HepG2 (cell line): ENCODE data around the gene KSR1. TPM values are rescaled to one million over a fixed set of nuclear protein-coding genes. Genes with fewer than 3 reads are reported as not detected.

Experiments used
- ATAC-seq: fragments of 200-7000 bp; cut with Tn5 transposase; 3 replicates; pipeline ENCODE4 v1.9.1; 2020; ENCODE audit warnings: mild to moderate bottlenecking, moderate library complexity
- BruUV-seq: library from RNA; stranded (reverse); fragments of 400-500 nt; replicated peaks from 2 replicates; lab custom pipeline; 2021; lab: Mats Ljungman, UMichigan
- CTCF ChIA-PET: fragments of 300-600 bp; formaldehyde crosslinking; extraction: SDS; loops from one replicate; lab custom pipeline; 2021; ENCODE audit warnings: low total read pairs, inconsistent platforms, low intra/inter-chr PET ratio; lab: Yijun Ruan, JAX
- POLR2A ChIA-PET: fragments of 350-600 bp; sonication (Branson Sonifier 250); formaldehyde crosslinking; loops from one replicate; lab custom pipeline; 2020; ENCODE audit warnings: antibody characterized with exemption, inconsistent platforms; lab: Yijun Ruan, JAX
- DNase-seq: peaks from one replicate; pipeline ENCODE4 v3.0.0-alpha.2; 2015; ENCODE audit warnings: low spot score
- FAIRE-seq: peaks from 3 replicates; lab custom pipeline; 2011; peaks lifted over from hg19 to GRCh38; lab: Jason Lieb, UNC
- H2AFZ ChIP-seq: one replicate; pipeline ENCODE4 v1.6.1; 2011; ENCODE audit warnings: low read length, inconsistent platforms
- H3K27ac ChIP-seq: fragments of 300-600 bp; 3 replicates; pipeline ENCODE4 v1.8.0; 2011; ENCODE audit warnings: mixed run types, mild to moderate bottlenecking, mixed read lengths, low read length, inconsistent platforms; ENCODE audit not compliant: insufficient read depth; ENCODE audit errors: extremely low read length
- H3K27me3 ChIP-seq, 2 experiments: fragments of 200-600 bp in 1 of 2; 2 replicates in 1 of 2; 3 replicates in 1 of 2; pipeline versions ENCODE4 v1.6.0 to v1.8.0; 2011; ENCODE audit warnings: low read length in 2 of 2, mild to moderate bottlenecking in 2 of 2, moderate library complexity in 2 of 2, inconsistent platforms in 1 of 2; ENCODE audit not compliant: insufficient read depth in 2 of 2, control insufficient read depth in 1 of 2
- H3K36me3 ChIP-seq, 2 experiments: fragments of 200-600 bp in 1 of 2; replicated peaks in 1 of 2; 2 replicates in 1 of 2; 3 replicates in 1 of 2; pipeline versions ENCODE4 v1.5.1 to v1.8.0; 2011; ENCODE audit warnings: low read length in 2 of 2, inconsistent platforms in 1 of 2; ENCODE audit not compliant: insufficient read depth in 2 of 2, control insufficient read depth in 1 of 2
- H3K4me1 ChIP-seq: 2 replicates; pipeline ENCODE4 v1.5.1; 2012; ENCODE audit warnings: low read length, inconsistent platforms; ENCODE audit not compliant: insufficient read depth
- H3K4me2 ChIP-seq: 2 replicates; pipeline ENCODE4 v1.6.0; 2011; ENCODE audit warnings: low read depth, low read length, inconsistent platforms
- H3K4me3 ChIP-seq, 3 experiments: fragments of 200-600 bp in 1 of 3; sonication (generic), shearing (Covaris generic) in 1 of 3; replicated peaks in 1 of 3; 2 replicates each; pipeline ENCODE4 v1.5.1; 2011 to 2016; ENCODE audit warnings: low read length in 3 of 3, inconsistent platforms in 2 of 3, low read depth in 2 of 3, mild to moderate bottlenecking in 2 of 3, control low read depth in 1 of 3, mixed read lengths in 1 of 3; ENCODE audit not compliant: insufficient read depth in 1 of 3
- H3K79me2 ChIP-seq: one replicate; pipeline ENCODE4 v1.6.1; 2011; ENCODE audit warnings: low read length, inconsistent platforms; ENCODE audit not compliant: insufficient read depth
- H3K9ac ChIP-seq: 2 replicates; pipeline ENCODE4 v1.6.0; 2011; ENCODE audit warnings: mild to moderate bottlenecking, low read depth, low read length, inconsistent platforms; ENCODE audit not compliant: insufficient read depth
- H3K9me3 ChIP-seq: 2 replicates; pipeline ENCODE4 v1.5.1; 2012; ENCODE audit warnings: mild to moderate bottlenecking, low read length
- H4K20me1 ChIP-seq: 2 replicates; pipeline ENCODE4 v1.6.0; 2011; ENCODE audit warnings: inconsistent platforms, mild to moderate bottlenecking, low read length, moderate library complexity; ENCODE audit not compliant: insufficient read depth
- DRAP1 ChIP-seq: IDR thresholded peaks from 2 replicates; pipeline ENCODE4 v1.6.1; 2016; ENCODE audit warnings: missing genetic modification reagents, missing compliant biosample characterization
- ESRRA ChIP-seq: sonication (generic); formaldehyde crosslinking; IDR thresholded peaks from 2 replicates; pipeline ENCODE4 v1.5.1; 2020; ENCODE audit warnings: mild to moderate bottlenecking, low read depth, missing genetic modification reagents
- ETV6 ChIP-seq: sonication (generic); formaldehyde crosslinking; conservative IDR thresholded peaks from 2 replicates; pipeline ENCODE4 v1.4.0; 2020; ENCODE audit warnings: missing genetic modification reagents
- IKZF4 ChIP-seq: sonication (generic); formaldehyde crosslinking; IDR thresholded peaks from 2 replicates; pipeline ENCODE4 v1.5.1; 2020; ENCODE audit warnings: borderline replicate concordance, mild to moderate bottlenecking, low read depth, missing genetic modification reagents; ENCODE audit errors: not compliant biosample characterization
- MTF2 ChIP-seq: sonication (generic); formaldehyde crosslinking; IDR thresholded peaks from 2 replicates; pipeline ENCODE4 v1.5.0; 2020; ENCODE audit warnings: missing genetic modification reagents, borderline replicate concordance
- POLR2A ChIP-seq, 2 experiments: IDR thresholded peaks; 2 replicates each; pipeline ENCODE4 v1.6.1; 2011; ENCODE audit warnings: low read depth in 2 of 2, low read length in 2 of 2, mild to moderate bottlenecking in 1 of 2, moderate library complexity in 1 of 2; ENCODE audit not compliant: insufficient read depth in 1 of 2
- POLR2AphosphoS5 ChIP-seq: IDR thresholded peaks from 2 replicates; pipeline ENCODE4 v1.6.1; 2012; ENCODE audit warnings: low read depth, low read length
- SETDB1 ChIP-seq: sonication (generic); formaldehyde crosslinking; IDR thresholded peaks from 2 replicates; pipeline ENCODE4 v1.5.1; 2020; ENCODE audit warnings: missing genetic modification reagents, mild to moderate bottlenecking, borderline replicate concordance
- TRIM22 ChIP-seq: fragments of 450-650 bp; IDR thresholded peaks from 2 replicates; pipeline ENCODE4 v1.6.1; 2017
- ZBTB42 ChIP-seq: sonication (generic); formaldehyde crosslinking; IDR thresholded peaks from 2 replicates; pipeline ENCODE4 v1.5.0; 2020; ENCODE audit warnings: mild to moderate bottlenecking, missing genetic modification reagents
- ZBTB8A ChIP-seq: sonication (generic); formaldehyde crosslinking; IDR thresholded peaks from 2 replicates; pipeline ENCODE4 v1.4.0; 2020; ENCODE audit warnings: mild to moderate bottlenecking, low read depth, missing genetic modification reagents, borderline replicate concordance
- ZNF282 ChIP-seq: fragments of 450-650 bp; IDR thresholded peaks from 2 replicates; pipeline ENCODE4 v1.6.1; 2018; ENCODE audit not compliant: partially characterized antibody
- ZNF589 ChIP-seq: sonication (generic); formaldehyde crosslinking; conservative IDR thresholded peaks from 2 replicates; pipeline ENCODE4 v1.8.0; 2022; ENCODE audit warnings: mild to moderate bottlenecking, moderate library complexity, missing genetic modification reagents
- WGBS: methylation state at CpG from one replicate; pipeline ENCODE4 v1.1.6; 2017; ENCODE audit warnings: low lambda C conversion rate; 5-methylcytosine and 5-hydroxymethylcytosine counted together
- in situ Hi-C: cut with HindIII; loops from 2 replicates; pipeline ENCODE4 v1.10.0; 2017; ENCODE audit warnings: low pct_unique_long_range_greater_than_20kb; ENCODE audit not compliant: extremely low pct_ligation_motif_present
- intact Hi-C: fragments of 100-400 bp; cut with micrococcal nuclease; formaldehyde crosslinking; loops from one replicate; pipeline ENCODE4 v1.10.0; 2022; ENCODE audit not compliant: unreplicated experiment
- polyA plus RNA-seq, 8 experiments: library from polyadenylated mRNA; depleted of rRNA in 3 of 8; stranded (reverse) in 7 of 8; unstranded in 1 of 8; fragments of >200 nt; fragmentation: Illumina TruSeq in 4 of 8; extraction: Trizol in 4 of 8; gene quantifications; 2 replicates each; pipeline versions ENCODE4 v1.2.1 to v1.2.3, GENCODE V29; 2011 to 2016; ENCODE audit warnings: low read depth in 4 of 8, missing spikeins in 1 of 8, mixed read lengths in 1 of 8; ENCODE audit not compliant: insufficient read depth in 1 of 8
- total RNA-seq, 5 experiments: library from RNA; depleted of rRNA; stranded (reverse); fragments of >200 nt; fragmentation: Illumina TruSeq; extraction: Trizol; gene quantifications; 2 replicates each; pipeline ENCODE4 v1.2.3, GENCODE V29; 2016; ENCODE audit warnings: low read depth in 1 of 5

Gene KSR1
- total and polyA plus RNA-seq, 2 of the 13 experiments (the other 11 are each of a cell fraction or from before 2014, with no cell fraction given), result 10.1 to 16.6 TPM

- TF ChIP-seq POLR2AphosphoS5 (no peak), ETV6 (CRISPR knock-in tag) (no peak), DRAP1 (CRISPR knock-in tag) (no peak), ZNF589 (CRISPR knock-in tag) (no peak), ZBTB8A (CRISPR knock-in tag) (no peak)
Observed at GRCh38 chr17:27514595-27515413, 58.6 kb downstream of the KSR1 start (continued).

GRCh38 chr17:27518048-27518447, 61.8 kb downstream of the KSR1 start:
- Histone ChIP-seq H4K20me1 (no peaks in the 10 kb centered on the region), H3K36me3 (no peaks in the 10 kb centered on the region), H3K4me3 (no peak overlapping the region), H3K27ac (no peak overlapping the region), H3K9me3 (no peaks in the 10 kb centered on the region), H3K9ac (no peak overlapping the region), H3K79me2 (peaks cover 46% of the 10 kb centered on the region), H2AFZ (no peak overlapping the region), H3K4me2 (no peak overlapping the region), H3K4me1 (peaks cover 49% of the 10 kb centered on the region), H3K27me3 (no peaks in the 10 kb centered on the region)
- POLR2A ChIA-PET, result interaction anchor here (1.5 kb wide), 1 partner anchor 22 kb away, joined by 3 read pairs; no protein-coding TSS in a partner anchor
- CTCF ChIA-PET, result no interaction called here
- ATAC-seq (no peak), DNase-seq (no peak)
- in situ Hi-C loops, result no loop called here
- intact Hi-C loops, result no loop called here
- WGBS, result 100% methylated on average over 3 of the region's 3 CpGs
- no peak for TF ChIP-seq TRIM22
- TF ChIP-seq ZNF282, result no peak
- TF ChIP-seq POLR2A (IDR thresholded peaks at IDR 0.05; ENCODE audit: insufficient read depth in 1 of 2, low read depth in 2 of 2, low read length in 2 of 2), result no peak
- no peak for TF ChIP-seq MTF2 (CRISPR knock-in tag)
- no peak for TF ChIP-seq IKZF4
- no peak for TF ChIP-seq ESRRA (CRISPR knock-in tag)
- no peak for TF ChIP-seq ZBTB42 (CRISPR knock-in tag)
- TF ChIP-seq SETDB1, result no peak
- TF ChIP-seq, all 625 proteins: peak for 0
- no peak for FAIRE-seq
- no TSS peak for BruUV-seq
